Measurements from ENCODE around the gene PHF2.
A peak's percentile ranks its signal among the peaks of the same experiment; 100 is the strongest.

PHF2 gene

GRCh38 chr9:93576258-93577077 lies at the start of gene PHF2:
PHF2 (plus strand) TSS chr9:93576584; CDS start chr9:93576774, 190 bp downstream.
- DNase-seq: no peak

- DNase-seq: no peak
Measured at GRCh38 chr9:93531374-93531773, 45.0 kb upstream of the PHF2 start.

- DNase-seq: no peak
Measured at GRCh38 chr9:93532141-93532540, 44.2 kb upstream of the PHF2 start.

- DNase-seq: no peak
Measured at GRCh38 chr9:93533863-93534262, 42.5 kb upstream of the PHF2 start.

GRCh38 chr9:93536167-93536566 lies 40.2 kb upstream of the PHF2 start:
- DNase-seq: no peak

GRCh38 chr9:93536874-93537273 lies 39.5 kb upstream of the PHF2 start:
- no peak for DNase-seq

- no peak for DNase-seq
Measured at GRCh38 chr9:93540305-93540704, 36.1 kb upstream of the PHF2 start.

GRCh38 chr9:93541005-93541404 lies 35.4 kb upstream of the PHF2 start:
- DNase-seq: no peak

GRCh38 chr9:93541581-93542349 lies 34.6 kb upstream of the PHF2 start:
- DNase-seq: no peak

- DNase-seq: no peak
Measured at GRCh38 chr9:93543117-93543516, 33.3 kb upstream of the PHF2 start.

GRCh38 chr9:93546356-93546755 lies 30.0 kb upstream of the PHF2 start:
- DNase-seq: no peak

- DNase-seq: no peak
Measured at GRCh38 chr9:93549611-93550010, 26.8 kb upstream of the PHF2 start.

- DNase-seq: no peak
Measured at GRCh38 chr9:93552923-93553322, 23.5 kb upstream of the PHF2 start.

GRCh38 chr9:93555370-93555769 lies 21.0 kb upstream of the PHF2 start:
- DNase-seq: no peak

- no peak for DNase-seq
Measured at GRCh38 chr9:93557366-93558137, 18.8 kb upstream of the PHF2 start.

GRCh38 chr9:93558503-93558902 lies 17.9 kb upstream of the PHF2 start:
- no peak for DNase-seq

- no peak for DNase-seq
Measured at GRCh38 chr9:93560991-93561390, 15.4 kb upstream of the PHF2 start.

- no peak for DNase-seq
Measured at GRCh38 chr9:93562157-93562556, 14.2 kb upstream of the PHF2 start.

- DNase-seq: no peak
Measured at GRCh38 chr9:93565089-93565488, 11.3 kb upstream of the PHF2 start.

- peak; percentile 92 for DNase-seq
Measured at GRCh38 chr9:93566408-93567270, 9.7 kb upstream of the PHF2 start.

- no peak for DNase-seq
Measured at GRCh38 chr9:93567271-93567959, 9.0 kb upstream of the PHF2 start.

- DNase-seq: no peak
Measured at GRCh38 chr9:93568169-93568568, 8.2 kb upstream of the PHF2 start.
